22Rv1 (cell line): ENCODE data around the gene NOL9.

Source experiments
- H3K27ac ChIP-seq: fragments of 450-650 bp; 2 replicates; pipeline ENCODE4 v1.5.1; 2017
- ZFX ChIP-seq: fragments of 450-650 bp; IDR thresholded peaks from 2 replicates; pipeline ENCODE4 v1.6.1; 2017; ENCODE audit warnings: antibody characterized with exemption, borderline replicate concordance
- TF ChIP-seq, protein P1 (sequence below): fragments of 450-650 bp; IDR thresholded peaks from 2 replicates; pipeline ENCODE4 v1.5.1; 2017; ENCODE audit warnings: mild to moderate bottlenecking

Gene NOL9

DNA sequence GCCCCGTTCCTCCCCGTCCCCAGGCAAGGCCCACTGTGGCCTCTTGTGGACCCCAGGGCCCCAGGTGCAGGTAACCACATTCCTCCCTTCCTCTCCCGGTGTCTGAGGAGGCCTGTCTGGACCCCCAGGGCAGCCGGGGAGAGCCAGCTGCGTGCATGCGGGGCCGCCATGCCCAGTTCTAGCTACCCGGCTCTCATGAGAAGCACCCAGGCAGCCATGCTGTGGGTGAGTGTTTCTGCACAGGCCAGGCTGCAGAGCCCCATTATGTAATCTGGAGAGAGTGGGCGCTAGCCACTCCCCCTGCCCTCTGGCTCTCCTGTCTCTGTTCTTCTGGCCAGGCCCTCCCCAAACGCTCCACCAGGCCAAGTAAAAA, 44.4 kb downstream of the NOL9 start:
- no peak overlapping the region for H3K27ac ChIP-seq
- TF ChIP-seq, protein P1, sequence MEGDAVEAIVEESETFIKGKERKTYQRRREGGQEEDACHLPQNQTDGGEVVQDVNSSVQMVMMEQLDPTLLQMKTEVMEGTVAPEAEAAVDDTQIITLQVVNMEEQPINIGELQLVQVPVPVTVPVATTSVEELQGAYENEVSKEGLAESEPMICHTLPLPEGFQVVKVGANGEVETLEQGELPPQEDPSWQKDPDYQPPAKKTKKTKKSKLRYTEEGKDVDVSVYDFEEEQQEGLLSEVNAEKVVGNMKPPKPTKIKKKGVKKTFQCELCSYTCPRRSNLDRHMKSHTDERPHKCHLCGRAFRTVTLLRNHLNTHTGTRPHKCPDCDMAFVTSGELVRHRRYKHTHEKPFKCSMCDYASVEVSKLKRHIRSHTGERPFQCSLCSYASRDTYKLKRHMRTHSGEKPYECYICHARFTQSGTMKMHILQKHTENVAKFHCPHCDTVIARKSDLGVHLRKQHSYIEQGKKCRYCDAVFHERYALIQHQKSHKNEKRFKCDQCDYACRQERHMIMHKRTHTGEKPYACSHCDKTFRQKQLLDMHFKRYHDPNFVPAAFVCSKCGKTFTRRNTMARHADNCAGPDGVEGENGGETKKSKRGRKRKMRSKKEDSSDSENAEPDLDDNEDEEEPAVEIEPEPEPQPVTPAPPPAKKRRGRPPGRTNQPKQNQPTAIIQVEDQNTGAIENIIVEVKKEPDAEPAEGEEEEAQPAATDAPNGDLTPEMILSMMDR, result no peak
- TF ChIP-seq ZFX, result no peak

- H3K27ac ChIP-seq, result no peak overlapping the region
- TF ChIP-seq ZFX, result no peak
- TF ChIP-seq, protein P1, result no peak
Observed at GRCh38 chr1:6509220-6509918, 44.9 kb downstream of the NOL9 start.

GRCh38 chr1:6508816-6509189, 45.5 kb downstream of the NOL9 start:
- TF ChIP-seq ZFX, result no peak
- TF ChIP-seq, protein P1, result no peak
- H3K27ac ChIP-seq, result no peak overlapping the region

DNA sequence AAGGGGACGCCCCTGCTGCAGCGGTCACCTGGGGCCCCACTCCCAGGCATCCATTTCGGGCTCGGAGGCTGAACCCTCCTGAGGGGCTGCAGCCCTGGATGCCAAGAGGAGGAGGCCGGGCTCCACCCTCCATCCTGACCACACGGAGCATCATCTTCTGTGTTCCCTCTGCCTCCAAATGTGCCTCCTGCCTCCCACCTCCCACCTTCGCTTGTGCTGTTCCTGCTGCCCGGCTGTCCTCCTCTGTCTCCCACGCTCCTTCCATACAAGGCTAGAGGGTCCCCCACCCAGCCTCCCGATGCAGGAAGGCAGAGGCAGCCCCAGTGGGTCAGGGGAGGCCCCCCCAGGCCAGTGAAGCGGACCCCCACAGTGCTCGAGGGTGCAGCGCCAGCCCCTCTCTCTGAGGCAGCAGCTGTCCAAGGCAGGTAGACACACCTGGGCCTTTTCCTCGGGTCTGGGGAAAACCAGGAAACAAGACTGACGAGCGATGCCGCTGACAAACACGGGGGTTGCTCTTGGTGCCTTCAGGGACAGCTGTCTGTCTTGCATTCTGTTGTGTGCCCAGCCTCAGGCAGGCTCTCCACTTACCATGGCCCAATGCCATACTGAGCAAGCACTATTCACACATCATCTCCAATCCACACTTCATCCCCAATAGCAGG, 46.0 kb downstream of the NOL9 start:
- no peak for TF ChIP-seq ZFX
- TF ChIP-seq, protein P1, result no peak
- no peak overlapping the region for H3K27ac ChIP-seq

DNA sequence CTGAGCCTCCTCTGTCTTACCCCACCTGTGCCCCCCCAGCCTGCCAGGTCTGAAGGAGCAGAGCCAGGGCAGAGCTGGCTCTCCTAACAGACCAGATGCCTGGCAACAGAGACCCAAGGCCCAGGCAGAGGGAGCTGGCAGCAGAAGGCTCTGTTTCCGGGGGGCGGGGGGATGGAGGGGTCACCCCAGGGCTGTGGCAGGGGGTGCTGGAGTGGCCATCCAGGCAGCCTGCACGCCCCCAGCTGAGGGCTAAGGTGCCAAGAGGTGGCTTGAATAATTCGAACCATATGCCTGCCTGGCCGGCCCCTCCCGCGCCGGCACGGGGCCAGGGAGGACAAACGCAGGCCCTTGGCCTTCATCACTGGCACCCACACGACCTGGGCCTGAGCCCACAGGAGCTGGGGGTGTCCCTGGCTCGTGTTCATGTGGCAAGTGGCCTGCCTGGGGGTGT, 46.8 kb downstream of the NOL9 start:
- TF ChIP-seq, protein P1, result no peak
- TF ChIP-seq ZFX, result no peak
- H3K27ac ChIP-seq, result no peak overlapping the region

DNA sequence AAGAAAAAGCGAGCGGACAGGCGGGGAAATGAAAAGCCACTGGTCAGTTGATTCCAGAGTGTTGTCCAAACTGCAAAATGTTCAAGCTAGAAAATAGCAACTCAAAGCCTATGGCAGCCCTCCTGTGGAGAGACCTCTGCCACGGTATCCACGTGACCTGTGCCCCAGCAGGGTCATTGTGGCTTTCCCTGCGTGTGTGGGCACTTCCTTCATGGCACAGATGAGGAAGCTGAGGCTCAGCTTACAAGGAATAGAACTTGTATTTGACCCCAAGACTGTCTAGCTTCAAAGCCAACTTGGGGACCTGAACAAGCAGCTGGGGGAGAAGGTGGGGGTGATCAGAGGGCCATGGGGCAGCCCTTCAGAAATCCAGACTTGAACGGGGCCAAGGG, 47.3 kb downstream of the NOL9 start:
- TF ChIP-seq, protein P1, result no peak
- TF ChIP-seq ZFX, result no peak
- no peak overlapping the region for H3K27ac ChIP-seq
